GM18511 (cell line): ENCODE results near the gene CPEB1.
"Not testable (repeated sequence)": the region's sequence is repeated elsewhere in the genome, so short reads cannot be mapped to it uniquely, and the experiment has no call there.

ENCODE experiments used
- ATAC-seq: cut with Tn5 transposase; IDR thresholded peaks from one replicate; pipeline ENCODE4 v1.9.1; 2021; ENCODE audit warnings: mild to moderate bottlenecking, moderate library complexity; ENCODE audit not compliant: unreplicated experiment

CPEB1 gene

GRCh38 chr15:82530606-82531379, 116.4 kb downstream of the CPEB1 start:
- ATAC-seq: peak; percentile 94

GRCh38 chr15:82530006-82530405, 117.2 kb downstream of the CPEB1 start:
- ATAC-seq: no peak

DNA sequence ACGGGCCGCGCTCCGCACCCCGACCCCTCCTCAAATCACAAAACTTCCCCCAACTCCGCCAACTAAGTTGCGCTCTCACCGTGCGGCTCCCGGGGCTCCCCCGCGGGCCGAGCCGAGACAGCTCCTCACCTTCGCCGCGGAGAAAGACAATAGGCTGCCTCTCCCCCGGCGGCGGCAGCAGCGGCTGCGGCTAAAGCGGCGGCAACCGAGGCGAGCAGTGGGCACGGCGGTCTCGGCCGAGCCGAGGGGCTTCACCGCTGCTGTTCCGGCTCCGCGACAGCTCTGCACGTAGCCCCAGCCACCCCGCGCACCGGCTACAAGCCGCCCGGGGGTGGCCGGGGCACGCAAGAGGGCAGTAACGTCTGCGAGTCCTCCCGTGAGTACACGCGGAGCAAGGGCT, 133.6 kb downstream of the CPEB1 start:
- not testable (repeated sequence) for ATAC-seq

- not testable (repeated sequence) for ATAC-seq
These were observed 139.5 kb downstream of the CPEB1 start for GRCh38 chr15:82507693-82508092.

GRCh38 chr15:82507087-82507486, 140.1 kb downstream of the CPEB1 start:
- not testable (repeated sequence) for ATAC-seq

GRCh38 chr15:82505842-82506241, 141.3 kb downstream of the CPEB1 start:
- ATAC-seq: not testable (repeated sequence)

DNA sequence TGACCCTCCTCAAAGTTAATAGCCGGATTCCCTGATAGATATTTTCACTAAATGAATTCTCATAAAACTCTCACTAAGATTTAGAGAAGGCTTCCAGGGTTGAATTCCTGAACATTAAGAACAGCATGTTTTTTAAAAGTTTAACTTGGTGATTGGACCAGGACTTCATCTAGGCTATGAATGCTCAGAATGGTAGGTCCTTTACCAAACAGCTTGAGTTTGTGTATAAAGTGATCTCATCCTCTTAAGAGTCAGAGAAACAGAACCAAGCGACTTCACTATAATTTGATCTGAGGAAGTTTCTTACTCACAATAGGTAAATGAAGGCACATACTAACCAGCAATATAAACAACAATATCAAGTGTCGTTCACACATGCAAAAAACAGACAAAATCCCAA, 143.1 kb downstream of the CPEB1 start:
- ATAC-seq: not testable (repeated sequence)

DNA sequence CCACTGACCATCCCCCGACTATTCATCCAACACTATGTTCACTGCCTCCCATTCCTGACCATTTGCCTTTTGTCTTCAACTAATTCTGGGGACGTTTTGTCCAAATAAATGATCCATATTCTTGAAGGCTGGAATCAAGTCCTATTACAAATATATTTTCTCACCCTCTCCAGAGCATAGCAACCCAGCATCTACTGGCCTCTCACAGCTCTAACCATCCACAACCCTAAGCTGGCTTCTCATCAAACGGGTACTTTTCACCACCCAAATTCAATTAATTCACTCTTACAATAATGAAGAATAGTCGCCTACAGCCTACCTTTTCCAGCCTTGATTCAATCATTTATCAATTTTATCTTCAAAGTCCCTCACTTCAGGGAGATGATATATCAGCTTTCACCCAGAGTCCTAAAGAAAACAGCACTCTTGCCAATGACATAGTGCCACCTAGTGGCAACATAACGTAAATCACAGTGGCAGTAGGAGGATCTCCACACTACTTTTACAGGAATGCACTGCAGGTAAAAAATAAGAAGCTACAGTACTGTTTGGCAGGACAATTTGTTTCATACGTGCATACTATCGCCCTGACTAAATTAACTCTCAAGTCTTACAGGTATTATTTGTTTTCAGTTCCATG, 144.3 kb downstream of the CPEB1 start:
- ATAC-seq: not testable (repeated sequence)

- not testable (repeated sequence) for ATAC-seq
These were observed 146.4 kb downstream of the CPEB1 start for GRCh38 chr15:82500772-82501171.

DNA sequence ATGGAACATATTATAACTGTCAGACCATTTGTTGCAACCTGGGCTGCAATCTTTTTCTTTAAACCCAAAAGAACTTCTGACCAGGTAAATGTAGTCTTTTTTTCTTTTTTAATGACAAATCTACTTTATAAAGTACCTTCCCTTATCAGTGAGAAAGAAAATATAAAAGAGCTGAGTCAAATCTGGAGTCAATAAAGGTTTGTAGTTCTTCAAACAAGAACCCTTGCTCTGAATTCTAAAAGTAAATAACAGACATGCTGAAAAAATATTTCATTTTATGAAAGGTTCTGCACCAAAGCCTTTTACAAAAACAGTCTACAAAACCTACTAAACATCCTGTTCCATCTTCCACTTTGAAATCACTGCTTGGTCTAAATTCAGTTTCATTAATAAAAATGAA, 149.2 kb downstream of the CPEB1 start:
- not testable (repeated sequence) for ATAC-seq
